DND-41 (cell line): ENCODE results near the gene KANSL1.

ENCODE experiments used
- ATAC-seq: fragments of 200-7000 bp; cut with Tn5 transposase; 3 replicates; pipeline ENCODE4 v1.9.1; 2021; ENCODE audit warnings: low read depth; ENCODE audit not compliant: insufficient read depth
- DNase-seq: peaks from one replicate; pipeline ENCODE4 v3.0.0-alpha.2; 2020
- H2AFZ ChIP-seq: 2 replicates; pipeline ENCODE4 v1.6.0; 2012; ENCODE audit warnings: low read depth, low read length
- H3K27ac ChIP-seq: 2 replicates; pipeline ENCODE4 v1.5.1; 2012; ENCODE audit warnings: low read length, inconsistent platforms
- H3K27me3 ChIP-seq: fragments of 200-600 bp; sonication (generic); 2 replicates; pipeline ENCODE4 v1.6.0; 2012; ENCODE audit warnings: low read length, mild to moderate bottlenecking, inconsistent platforms; ENCODE audit not compliant: insufficient read depth, poor library complexity
- H3K36me3 ChIP-seq: 2 replicates; pipeline ENCODE4 v1.5.1; 2012; ENCODE audit warnings: low read length, inconsistent platforms; ENCODE audit not compliant: insufficient read depth
- H3K4me1 ChIP-seq: 2 replicates; pipeline ENCODE4 v1.5.1; 2012; ENCODE audit warnings: mild to moderate bottlenecking, low read length; ENCODE audit not compliant: insufficient read depth
- H3K4me2 ChIP-seq: 2 replicates; pipeline ENCODE4 v1.6.0; 2012; ENCODE audit warnings: mild to moderate bottlenecking, moderate library complexity, low read length, inconsistent platforms; ENCODE audit not compliant: insufficient read depth
- H3K4me3 ChIP-seq, 2 experiments: fragments of 200-600 bp in 1 of 2; shearing (Covaris generic) in 1 of 2; 2 replicates each; pipeline ENCODE4 v1.5.1; 2012 to 2016; ENCODE audit warnings: inconsistent platforms in 2 of 2, low read length in 2 of 2, mild to moderate bottlenecking in 2 of 2, low read depth in 1 of 2, moderate library complexity in 1 of 2
- H3K79me2 ChIP-seq: 2 replicates; pipeline ENCODE4 v1.6.0; 2012; ENCODE audit warnings: low read length, inconsistent platforms; ENCODE audit not compliant: insufficient read depth
- H3K9ac ChIP-seq: 2 replicates; pipeline ENCODE4 v1.6.0; 2012; ENCODE audit warnings: low read depth, mild to moderate bottlenecking, inconsistent platforms, low read length, moderate library complexity
- H3K9me3 ChIP-seq: 2 replicates; pipeline ENCODE4 v1.5.1; 2012; ENCODE audit warnings: low read length, moderate library complexity, mild to moderate bottlenecking, inconsistent platforms; ENCODE audit not compliant: insufficient read depth, severe bottlenecking
- H4K20me1 ChIP-seq: 2 replicates; pipeline ENCODE4 v1.6.0; 2012; ENCODE audit warnings: low read length; ENCODE audit not compliant: insufficient read depth
- EZH2 ChIP-seq: IDR thresholded peaks from 3 replicates; pipeline ENCODE4 v1.6.1; 2012; ENCODE audit warnings: borderline replicate concordance, low read depth, mild to moderate bottlenecking, moderate library complexity, low read length, inconsistent platforms; ENCODE audit not compliant: severe bottlenecking
- TF ChIP-seq, protein P1 (sequence below): IDR thresholded peaks from 2 replicates; pipeline ENCODE4 v1.5.1; 2012; ENCODE audit warnings: borderline replicate concordance, low read length, moderate library complexity, mild to moderate bottlenecking; ENCODE audit not compliant: poor library complexity, severe bottlenecking; ENCODE audit errors: extremely low read depth

KANSL1 gene

DNA sequence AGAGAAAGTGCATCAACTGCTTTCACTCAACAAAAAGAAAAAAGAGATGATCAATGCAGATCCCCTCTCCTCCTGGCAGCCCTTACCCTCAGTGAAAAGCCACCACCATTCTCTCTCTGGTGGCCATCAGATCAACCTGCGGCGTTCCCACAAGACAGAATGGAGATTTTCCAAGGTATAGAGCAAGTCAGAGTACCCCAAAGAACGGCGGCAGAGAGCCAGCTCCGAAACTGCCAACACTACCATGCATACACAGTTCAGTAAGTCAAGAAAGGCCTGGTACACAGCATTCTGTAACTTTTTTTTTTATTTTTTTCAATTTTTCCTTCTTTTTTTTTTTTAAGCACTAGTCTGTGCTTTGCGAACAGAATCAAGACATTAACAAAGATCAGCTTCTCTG lies 163.6 kb downstream of the KANSL1 start:
- H3K27ac ChIP-seq = no peak overlapping the region
- no peak overlapping the region for H3K9ac ChIP-seq
- ATAC-seq (no peak), DNase-seq (no peak)
- no peaks in the 10 kb centered on the region for H3K4me1 ChIP-seq
- H2AFZ ChIP-seq = no peak overlapping the region
- H3K36me3 ChIP-seq = peaks cover 80% of the 10 kb centered on the region
- H4K20me1 ChIP-seq = peaks cover 31% of the 10 kb centered on the region; the same call in 1 of the 2 replicates
- H3K4me2 ChIP-seq = no peak overlapping the region
- H3K9me3 ChIP-seq = no peaks in the 10 kb centered on the region
- H3K79me2 ChIP-seq = no peaks in the 10 kb centered on the region
- TF ChIP-seq EZH2 = no peak
- TF ChIP-seq, protein P1, sequence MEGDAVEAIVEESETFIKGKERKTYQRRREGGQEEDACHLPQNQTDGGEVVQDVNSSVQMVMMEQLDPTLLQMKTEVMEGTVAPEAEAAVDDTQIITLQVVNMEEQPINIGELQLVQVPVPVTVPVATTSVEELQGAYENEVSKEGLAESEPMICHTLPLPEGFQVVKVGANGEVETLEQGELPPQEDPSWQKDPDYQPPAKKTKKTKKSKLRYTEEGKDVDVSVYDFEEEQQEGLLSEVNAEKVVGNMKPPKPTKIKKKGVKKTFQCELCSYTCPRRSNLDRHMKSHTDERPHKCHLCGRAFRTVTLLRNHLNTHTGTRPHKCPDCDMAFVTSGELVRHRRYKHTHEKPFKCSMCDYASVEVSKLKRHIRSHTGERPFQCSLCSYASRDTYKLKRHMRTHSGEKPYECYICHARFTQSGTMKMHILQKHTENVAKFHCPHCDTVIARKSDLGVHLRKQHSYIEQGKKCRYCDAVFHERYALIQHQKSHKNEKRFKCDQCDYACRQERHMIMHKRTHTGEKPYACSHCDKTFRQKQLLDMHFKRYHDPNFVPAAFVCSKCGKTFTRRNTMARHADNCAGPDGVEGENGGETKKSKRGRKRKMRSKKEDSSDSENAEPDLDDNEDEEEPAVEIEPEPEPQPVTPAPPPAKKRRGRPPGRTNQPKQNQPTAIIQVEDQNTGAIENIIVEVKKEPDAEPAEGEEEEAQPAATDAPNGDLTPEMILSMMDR = no peak
- no peaks in the 10 kb centered on the region for H3K27me3 ChIP-seq
- H3K4me3 ChIP-seq = no peak overlapping the region

DNA sequence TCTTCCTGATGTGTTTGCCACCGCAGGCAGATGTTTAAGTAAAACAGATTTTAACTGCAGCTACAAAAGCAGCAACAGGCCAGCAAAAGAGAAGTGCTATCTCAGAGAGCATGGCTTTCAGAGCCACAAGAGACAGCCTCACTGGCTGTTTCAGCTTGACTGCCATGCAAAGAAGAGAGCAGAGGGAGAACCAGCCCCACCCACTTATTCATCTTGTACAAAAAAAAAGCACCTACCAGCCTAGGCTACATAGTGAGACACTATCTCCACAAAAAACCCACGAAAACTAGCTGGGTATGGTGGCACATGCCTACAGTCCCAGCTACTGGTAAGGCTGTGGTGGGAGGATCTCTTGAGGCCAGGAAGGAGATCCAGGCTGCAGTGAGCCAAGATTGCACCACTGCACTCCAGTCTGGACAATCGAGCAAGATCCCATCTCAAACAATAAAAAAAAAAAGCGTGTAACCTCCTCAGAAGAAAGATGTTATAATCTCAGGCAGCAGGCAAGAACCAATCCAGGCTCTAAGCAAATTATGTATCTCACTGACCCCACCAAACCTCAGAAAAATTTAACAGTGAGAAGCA lies 164.2 kb downstream of the KANSL1 start:
- Histone ChIP-seq H3K9ac (no peak overlapping the region), H3K27ac (no peak overlapping the region), H2AFZ (no peak overlapping the region), H3K79me2 (no peaks in the 10 kb centered on the region), H3K9me3 (no peaks in the 10 kb centered on the region), H3K4me3 (no peak overlapping the region), H3K4me1 (no peaks in the 10 kb centered on the region), H3K4me2 (no peak overlapping the region), H3K27me3 (no peaks in the 10 kb centered on the region), H4K20me1 (peaks cover 31% of the 10 kb centered on the region; the same call in 1 of the 2 replicates), H3K36me3 (peaks cover 75% of the 10 kb centered on the region)
- ATAC-seq = 0 out of 3 replicates have a peak, but pooled peaks have one; percentile 26
- TF ChIP-seq EZH2 = no peak
- TF ChIP-seq, protein P1 = no peak
- DNase-seq = no peak

DNA sequence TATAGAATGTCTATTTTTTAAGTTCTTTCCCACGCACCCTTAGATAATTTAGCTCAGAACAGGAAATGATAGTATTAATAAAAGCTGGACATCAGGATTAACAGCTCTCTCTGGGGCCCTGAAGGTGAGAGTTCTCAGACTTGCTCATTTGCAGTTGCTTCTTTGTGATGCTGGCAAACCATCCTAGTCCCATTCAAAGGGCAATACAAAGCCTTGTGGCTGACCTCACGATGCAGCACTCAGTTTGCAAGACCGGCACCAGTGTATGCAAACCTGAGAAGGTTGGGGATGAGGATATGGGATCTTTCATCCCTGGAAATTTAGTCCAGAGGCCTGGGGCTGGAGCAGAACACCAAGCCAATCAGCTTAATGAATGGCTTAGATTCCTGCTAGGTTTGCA lies 164.9 kb downstream of the KANSL1 start:
- DNase-seq = no peak
- H4K20me1 ChIP-seq = peaks cover 30% of the 10 kb centered on the region; the same call in 1 of the 2 replicates
- H2AFZ ChIP-seq = no peak overlapping the region
- H3K9ac ChIP-seq = no peak overlapping the region
- H3K9me3 ChIP-seq = no peaks in the 10 kb centered on the region
- no peaks in the 10 kb centered on the region for H3K27me3 ChIP-seq
- H3K27ac ChIP-seq = no peak overlapping the region
- ATAC-seq = no peak
- H3K4me2 ChIP-seq = no peak overlapping the region
- no peak overlapping the region for H3K4me3 ChIP-seq
- H3K4me1 ChIP-seq = no peaks in the 10 kb centered on the region
- no peaks in the 10 kb centered on the region for H3K79me2 ChIP-seq
- no peak for TF ChIP-seq EZH2
- TF ChIP-seq, protein P1 = no peak
- peaks cover 68% of the 10 kb centered on the region for H3K36me3 ChIP-seq
